ENCODE results near the gene AHI1. TPM values are rescaled to one million over a fixed set of nuclear protein-coding genes. Genes with fewer than 3 reads are reported as not detected.
A peak's percentile ranks its signal among the peaks of the same experiment; 100 is the strongest.

The AHI1 gene
- total and polyA plus RNA-seq, 10 of the 15 experiments (the other 5 are each of a cell fraction or from before 2014, with no cell fraction given): 3.2 to 9.5 (median 4.6) TPM

- TF ChIP-seq ZBTB33 (IDR thresholded peaks at IDR 0.05): no peak
Observed at GRCh38 chr6:135412761-135413160, 84.8 kb downstream of the AHI1 start (continued).

GRCh38 chr6:135411849-135412248 is 85.7 kb downstream of the AHI1 start:
- no peak overlapping the region for H3K4me3 ChIP-seq
- ChIA-PET CTCF (interaction anchor here (1.1 to 1.7 kb wide), 2 partner anchors 13 to 86 kb away, joined by 5 to 6 read pairs; no protein-coding TSS in a partner anchor), RAD21 (ENCODE audit: unreplicated experiment) (no interaction called here), SMC1A (ENCODE audit: uncharacterized antibody, unreplicated experiment) (interaction anchor here (0.6 to 3.7 kb wide), 3 partner anchors 13 to 305 kb away, joined by 3 to 20 read pairs (median 3); no protein-coding TSS in a partner anchor), POLR2A (no interaction called here)
- no peak overlapping the region for H2AFZ ChIP-seq (ENCODE audit: control insufficient read depth, low read depth, low read length)
- ATAC-seq: no peak
- 98% methylated on average over 2 of the region's 2 CpGs for WGBS (ENCODE audit: insufficient coverage, insufficient replicate concordance, low lambda C conversion rate, missing lambda C conversion rate)
- DNase-seq (ENCODE audit: low read depth, low spot score): no peak
- in situ Hi-C loops (cut with MboI): loop anchor here (25.0 kb wide), 1 partner anchor 175 kb away; no protein-coding TSS in a partner anchor
- H3K9ac ChIP-seq (ENCODE audit: control insufficient read depth, insufficient read depth, low read length): no peak overlapping the region
- intact Hi-C loops (cut with micrococcal nuclease; ENCODE audit: unreplicated experiment): no loop called here
- H3K36me3 ChIP-seq (ENCODE audit: control insufficient read depth in 2 of 2, insufficient read depth in 2 of 2, low read length in 1 of 2): no peaks in the 10 kb centered on the region
- H4K20me1 ChIP-seq (ENCODE audit: control insufficient read depth, insufficient read depth): no peaks in the 10 kb centered on the region
- no peaks in the 10 kb centered on the region for H3K4me1 ChIP-seq (ENCODE audit: control insufficient read depth, insufficient read depth, low read length)
- no TSS peak for BruUV-seq (replicated peaks)
- H3K27me3 ChIP-seq (replicated peaks in 1 of 2; ENCODE audit: control insufficient read depth in 2 of 2, insufficient read depth in 2 of 2, low read length in 1 of 2): no peaks in the 10 kb centered on the region
- no peak for FAIRE-seq
- H3K9me3 ChIP-seq (replicated peaks; ENCODE audit: control insufficient read depth, insufficient read depth, low read length): no peaks in the 10 kb centered on the region
- H3K79me2 ChIP-seq (ENCODE audit: control insufficient read depth, insufficient read depth, low read length): no peaks in the 10 kb centered on the region
- no peak overlapping the region for H3K27ac ChIP-seq (ENCODE audit: control insufficient read depth, insufficient read depth)
- no peak for TF ChIP-seq HDAC6 (IDR thresholded peaks at IDR 0.05; ENCODE audit: unreplicated experiment)
- no peak overlapping the region for H3K4me2 ChIP-seq (ENCODE audit: control insufficient read depth, insufficient read depth)

- H3K9ac ChIP-seq (ENCODE audit: control insufficient read depth, insufficient read depth, low read length): no peak overlapping the region
- ChIA-PET RAD21 (ENCODE audit: unreplicated experiment) (no interaction called here), SMC1A (ENCODE audit: uncharacterized antibody, unreplicated experiment) (interaction anchor here (1.4 to 3.7 kb wide), 3 partner anchors 12 to 267 kb away, joined by 3 to 20 read pairs (median 5); no protein-coding TSS in a partner anchor), POLR2A (no interaction called here), CTCF (interaction anchor here (1.1 to 1.7 kb wide), 2 partner anchors 12 to 86 kb away, joined by 5 to 6 read pairs; no protein-coding TSS in a partner anchor)
- in situ Hi-C loops (cut with MboI) (loop anchor here (25.0 kb wide), 1 partner anchor 174 kb away; no protein-coding TSS in a partner anchor), intact Hi-C loops (cut with micrococcal nuclease; ENCODE audit: unreplicated experiment) (no loop called here)
- no TSS peak for BruUV-seq (replicated peaks)
- H3K4me1 ChIP-seq (ENCODE audit: control insufficient read depth, insufficient read depth, low read length): no peaks in the 10 kb centered on the region
- no peak for ATAC-seq
- H4K20me1 ChIP-seq (ENCODE audit: control insufficient read depth, insufficient read depth): no peaks in the 10 kb centered on the region
- H3K36me3 ChIP-seq (ENCODE audit: control insufficient read depth in 2 of 2, insufficient read depth in 2 of 2, low read length in 1 of 2): no peaks in the 10 kb centered on the region
- H3K79me2 ChIP-seq (ENCODE audit: control insufficient read depth, insufficient read depth, low read length): no peaks in the 10 kb centered on the region
- no peak overlapping the region for H3K27ac ChIP-seq (ENCODE audit: control insufficient read depth, insufficient read depth)
- no peaks in the 10 kb centered on the region for H3K9me3 ChIP-seq (replicated peaks; ENCODE audit: control insufficient read depth, insufficient read depth, low read length)
- H3K4me2 ChIP-seq (ENCODE audit: control insufficient read depth, insufficient read depth): no peak overlapping the region
- no peak overlapping the region for H3K4me3 ChIP-seq
- DNase-seq (ENCODE audit: low read depth, low spot score): no peak
- no peak overlapping the region for H2AFZ ChIP-seq (ENCODE audit: control insufficient read depth, low read depth, low read length)
- H3K27me3 ChIP-seq (replicated peaks in 1 of 2; ENCODE audit: control insufficient read depth in 2 of 2, insufficient read depth in 2 of 2, low read length in 1 of 2): no peaks in the 10 kb centered on the region
- no peak for FAIRE-seq
- 100% methylated on average over 2 of the region's 2 CpGs for WGBS (ENCODE audit: insufficient coverage, insufficient replicate concordance, low lambda C conversion rate, missing lambda C conversion rate)
- no peak for TF ChIP-seq ZBTB4 (CRISPR knock-in tag; IDR thresholded peaks at IDR 0.05)
- peak; percentile 20 to 36 (median 24); a peak in 4 of 6 replicates for TF ChIP-seq CTCF (IDR thresholded peaks at IDR 0.05 in 2 of 3, conservative IDR thresholded peaks at IDR 0.05 in 1 of 3; ENCODE audit: control insufficient read depth in 2 of 3, extremely low read depth in 1 of 3, insufficient read depth in 1 of 3, low read depth in 3 of 3, low read length in 3 of 3)
- TF ChIP-seq SMC3 (IDR thresholded peaks at IDR 0.05; ENCODE audit: borderline replicate concordance, low read length): peak; percentile 33; the same call in 1 of the 2 replicates
Observed at GRCh38 chr6:135411339-135411738, 86.2 kb downstream of the AHI1 start.

Measured in GM12878 (cell line).